GM20431 (cell line): ENCODE results near the gene ANXA10.
"Not testable (repeated sequence)": the region's sequence is repeated elsewhere in the genome, so short reads cannot be mapped to it uniquely, and the experiment has no call there.

ENCODE experiments used
- in situ Hi-C: fragments of 300-500 bp; cut with MseI, MboI; formaldehyde crosslinking; loops from one replicate; pipeline ENCODE4 v1.15.0; 2020; ENCODE audit warnings: low sequenced_read_pairs; ENCODE audit not compliant: unreplicated experiment

The ANXA10 gene

DNA sequence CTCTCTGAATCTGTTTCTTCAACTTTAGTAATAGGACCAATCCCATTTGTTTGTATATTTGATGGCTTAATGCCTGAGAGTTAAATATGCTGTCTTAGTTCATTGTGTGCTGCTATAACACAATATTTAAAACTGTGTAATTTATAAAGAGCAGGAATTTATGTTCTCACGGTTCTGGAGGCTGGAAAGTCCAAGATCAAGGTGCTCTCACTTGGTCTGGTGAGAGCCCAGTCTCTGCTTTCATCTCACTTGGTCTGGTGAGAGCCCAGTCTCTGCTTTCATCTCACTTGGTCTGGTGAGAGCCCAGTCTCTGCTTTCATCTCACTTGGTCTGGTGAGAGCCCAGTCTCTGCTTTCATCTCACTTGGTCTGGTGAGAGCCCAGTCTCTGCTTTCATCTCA lies 20.7 kb downstream of the ANXA10 start:
- in situ Hi-C loops = not testable (repeated sequence)

DNA sequence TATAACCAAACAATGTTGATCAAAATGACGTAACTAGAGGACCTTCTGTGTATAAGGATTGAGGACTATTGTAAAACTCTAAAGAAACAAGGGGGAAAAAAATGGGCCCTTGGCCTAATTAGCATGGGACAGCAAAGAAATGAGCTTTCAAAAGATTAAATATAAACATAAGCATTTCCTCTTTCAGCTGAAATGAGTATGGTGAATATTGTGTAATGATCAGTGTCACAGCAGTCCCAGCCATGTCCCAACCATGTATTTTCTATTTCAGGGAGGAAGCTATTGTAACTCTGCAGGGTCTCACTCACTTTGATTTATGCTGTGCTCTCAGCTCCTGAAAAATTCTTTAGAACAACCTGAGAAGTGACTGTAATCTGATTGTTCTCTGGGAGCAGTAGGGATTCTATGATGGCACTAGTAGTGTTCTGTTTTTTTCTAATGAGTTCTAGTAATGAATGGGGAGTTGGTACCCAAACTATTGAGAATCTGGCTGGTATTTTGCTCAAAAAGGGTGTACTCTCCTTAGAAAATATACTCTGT lies 25.8 kb downstream of the ANXA10 start:
- in situ Hi-C loops = no loop called here

DNA sequence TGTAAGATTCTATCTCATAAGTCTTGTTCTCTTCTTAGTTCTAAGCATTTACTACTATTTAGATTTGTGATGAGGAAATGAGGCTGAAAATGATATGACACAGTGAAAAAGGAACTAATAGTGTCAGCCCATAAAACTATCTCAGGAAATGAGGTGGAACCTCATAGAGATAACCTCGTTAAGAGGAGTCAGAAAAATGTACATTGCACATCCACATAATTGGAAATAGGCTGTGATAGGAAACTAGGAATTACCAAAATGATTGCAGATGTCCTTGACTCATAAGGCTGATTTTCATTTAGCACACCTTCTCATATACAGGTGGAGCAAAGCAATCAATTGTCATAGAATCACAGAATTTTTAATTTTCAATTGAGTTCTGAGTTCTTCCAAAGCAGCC lies 26.8 kb downstream of the ANXA10 start:
- in situ Hi-C loops = no loop called here

DNA sequence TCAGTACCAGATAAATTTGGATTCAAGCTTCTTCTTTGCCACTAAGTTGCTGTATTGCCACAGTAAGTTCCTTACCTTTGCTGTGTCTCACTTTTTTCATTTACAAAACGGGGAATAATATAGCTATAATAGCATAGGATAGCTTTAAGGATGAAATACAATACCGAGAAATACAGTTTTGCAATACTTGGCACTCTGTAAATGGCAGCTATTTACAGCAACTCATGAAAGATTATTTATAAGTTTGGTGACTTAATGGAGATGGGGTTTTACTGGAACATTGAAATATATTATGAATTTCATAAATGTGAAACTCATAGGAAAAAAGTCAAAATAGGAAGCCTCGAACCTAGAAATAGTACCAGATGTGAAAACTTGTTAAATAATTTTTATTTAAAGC lies 27.6 kb downstream of the ANXA10 start:
- in situ Hi-C loops = no loop called here

DNA sequence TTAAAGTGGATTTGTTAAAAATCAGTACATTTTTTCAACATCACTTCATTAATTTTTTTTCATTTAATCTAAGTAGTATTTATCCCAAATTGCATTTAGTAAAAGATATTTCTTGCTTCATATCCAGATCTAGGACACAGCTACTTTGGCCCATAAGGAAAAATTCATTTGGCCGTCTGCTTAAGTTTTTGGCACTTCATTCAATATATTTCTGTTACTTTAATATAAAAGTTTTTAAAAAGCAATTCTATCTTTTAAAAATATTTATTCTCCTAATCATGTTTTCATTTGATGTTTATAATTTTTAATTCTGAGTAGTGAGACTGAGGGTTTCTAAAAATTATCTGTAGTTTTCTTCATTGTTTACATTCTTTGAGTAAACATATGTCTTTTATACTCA lies 28.5 kb downstream of the ANXA10 start:
- in situ Hi-C loops = no loop called here

DNA sequence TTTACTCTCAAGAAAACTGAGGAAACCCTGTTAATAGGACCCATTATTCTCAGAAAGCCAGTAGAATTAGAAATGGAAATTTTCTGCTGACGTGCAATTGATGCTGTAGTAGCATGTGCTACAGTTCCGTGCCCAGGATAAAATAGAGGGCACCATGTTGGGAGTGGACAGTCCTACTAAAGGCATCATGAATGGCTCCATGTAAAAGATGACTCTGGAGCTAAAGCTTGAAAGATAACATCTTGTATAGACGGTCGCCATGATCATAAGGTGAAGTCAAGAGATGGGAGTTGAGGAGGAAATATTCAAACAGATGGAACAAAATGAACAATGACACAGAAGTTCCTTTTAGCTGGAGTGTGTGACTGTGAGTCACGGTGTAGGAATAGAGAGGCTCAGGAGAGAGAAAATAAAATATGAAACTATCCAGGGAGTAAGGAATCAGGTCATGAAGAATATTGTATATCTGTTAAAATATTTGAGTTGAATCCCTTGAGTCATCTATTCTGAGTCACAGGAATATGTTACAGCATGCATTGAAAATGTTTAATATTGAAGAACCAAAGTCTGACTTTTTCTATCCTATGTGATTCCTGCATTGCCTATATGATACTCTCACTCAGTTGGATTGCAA lies 31.8 kb downstream of the ANXA10 start:
- in situ Hi-C loops = no loop called here

DNA sequence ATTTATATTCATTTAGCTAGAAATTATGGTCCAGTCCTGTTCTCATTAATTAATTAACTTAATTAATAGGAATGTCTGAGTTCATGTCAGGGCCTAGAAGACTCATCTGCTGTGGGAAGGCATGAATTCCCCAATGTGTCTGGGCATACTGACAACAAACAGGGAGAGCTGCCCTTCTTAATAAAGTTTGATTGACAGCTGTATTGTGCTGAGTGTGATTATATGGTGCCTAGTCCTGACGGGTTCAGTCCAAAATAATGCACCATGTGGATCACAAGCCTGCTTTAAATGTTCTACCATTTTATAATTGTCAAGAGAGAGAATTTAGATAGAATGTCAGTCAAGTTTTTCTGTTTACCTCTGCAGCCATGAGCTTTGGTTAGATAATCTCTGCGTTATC lies 34.6 kb downstream of the ANXA10 start:
- in situ Hi-C loops = no loop called here

DNA sequence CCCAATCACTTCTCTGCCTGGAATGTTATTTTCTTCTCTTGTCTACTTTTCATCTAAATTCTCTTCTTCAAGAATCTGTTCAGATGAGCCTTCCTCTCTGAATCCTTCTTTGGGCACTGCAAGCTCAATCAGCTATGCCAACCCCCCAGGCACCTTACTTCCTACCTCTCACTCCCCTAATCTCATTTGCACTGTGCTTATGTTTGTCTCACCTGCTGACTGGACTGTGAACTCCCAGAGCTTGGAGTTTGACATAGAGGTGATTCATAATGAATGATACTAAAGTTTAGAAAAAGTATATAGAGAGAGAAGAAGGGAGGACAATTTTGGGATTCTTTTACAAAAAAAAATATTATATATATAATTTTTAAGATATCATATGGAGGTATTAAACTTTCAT lies 36.3 kb downstream of the ANXA10 start:
- in situ Hi-C loops = no loop called here

DNA sequence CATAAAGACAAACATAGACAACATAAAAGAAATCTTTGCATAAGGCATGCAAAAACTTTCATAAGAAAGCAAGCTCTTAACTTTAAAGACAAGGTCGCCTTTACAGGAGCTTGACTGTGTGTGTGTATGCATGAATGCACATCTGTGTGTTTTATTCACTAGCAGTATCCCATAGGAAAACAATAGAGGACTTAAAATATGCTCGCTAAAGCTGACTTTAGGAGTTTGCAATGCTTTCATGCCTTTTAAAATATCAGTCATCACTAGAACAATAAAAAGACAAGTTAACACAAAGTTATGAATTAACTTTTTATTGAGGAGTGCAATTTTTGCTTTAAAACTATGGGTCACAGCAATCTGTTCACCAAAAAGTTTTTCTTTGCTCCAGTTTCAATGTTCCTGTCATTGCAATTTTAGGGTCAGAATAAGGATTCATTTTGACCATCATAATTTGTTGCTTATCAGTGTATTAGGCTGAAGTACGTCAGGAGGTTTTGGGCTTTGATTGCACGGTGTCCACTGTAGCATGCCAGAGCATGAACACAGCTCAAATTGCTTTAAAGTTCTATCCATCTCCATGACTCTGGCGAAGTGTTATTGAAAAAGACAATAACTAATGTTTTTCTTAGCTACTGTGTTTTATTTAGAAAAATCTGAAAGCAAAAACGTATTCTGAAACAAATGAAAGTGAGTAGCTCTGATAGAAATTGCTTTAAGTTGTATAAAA lies 36.9 kb downstream of the ANXA10 start:
- in situ Hi-C loops = no loop called here

DNA sequence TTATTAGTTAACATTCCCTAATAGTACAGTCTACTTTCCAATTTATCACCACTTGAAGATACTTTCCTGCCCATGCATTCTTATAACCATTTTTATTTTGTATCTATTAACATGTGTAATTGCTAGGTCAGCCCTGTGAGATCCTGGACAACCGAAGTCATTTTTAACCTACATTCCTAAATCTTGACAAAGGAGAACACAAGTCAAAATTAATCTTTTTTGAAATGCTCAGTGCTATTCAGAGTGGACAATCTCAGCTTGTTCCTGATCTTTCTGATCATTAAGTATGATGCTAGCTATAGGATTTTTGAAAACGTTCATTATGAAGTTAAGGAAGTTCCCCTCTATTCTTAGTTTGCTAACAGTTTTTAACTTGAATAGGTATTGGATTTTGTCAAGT lies 37.5 kb downstream of the ANXA10 start:
- in situ Hi-C loops = no loop called here

DNA sequence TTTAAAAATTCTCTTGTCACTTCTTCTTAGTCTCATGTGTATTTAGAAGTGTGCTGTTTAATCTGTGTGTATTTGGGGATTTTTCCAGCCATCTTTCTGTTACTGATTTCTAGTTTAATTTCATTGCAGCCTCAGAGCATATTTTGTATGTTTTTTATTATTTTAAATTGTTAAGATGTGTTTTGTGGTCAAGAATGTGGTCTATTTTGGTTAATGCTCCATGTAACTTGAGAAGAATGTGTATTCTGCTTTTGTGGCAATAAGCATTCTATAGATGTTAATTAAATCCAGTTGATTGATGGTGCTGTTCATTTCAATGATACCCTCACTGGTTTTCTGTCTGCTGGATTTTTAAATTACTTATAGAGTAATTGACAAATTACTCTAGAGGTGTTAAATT lies 38.9 kb downstream of the ANXA10 start:
- in situ Hi-C loops = no loop called here

DNA sequence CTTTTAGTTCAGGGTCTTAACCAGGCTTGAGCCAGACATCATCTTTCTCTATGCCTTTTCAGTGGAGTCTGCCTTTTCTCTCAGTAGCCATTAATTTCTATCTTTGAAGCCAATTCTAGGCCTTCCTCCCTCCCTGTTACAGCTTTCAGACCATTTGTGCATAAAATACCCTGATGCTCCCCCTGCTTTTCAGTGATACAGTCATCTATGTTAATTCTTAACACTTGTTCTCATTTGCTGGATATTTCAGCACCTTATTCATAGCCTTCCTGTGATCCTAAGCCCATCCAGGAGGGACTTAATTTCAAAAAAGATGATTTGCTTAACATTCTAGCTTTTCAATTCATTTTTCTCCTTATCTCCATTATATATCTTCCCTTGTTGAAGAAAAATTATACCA lies 42.3 kb downstream of the ANXA10 start:
- in situ Hi-C loops = no loop called here

DNA sequence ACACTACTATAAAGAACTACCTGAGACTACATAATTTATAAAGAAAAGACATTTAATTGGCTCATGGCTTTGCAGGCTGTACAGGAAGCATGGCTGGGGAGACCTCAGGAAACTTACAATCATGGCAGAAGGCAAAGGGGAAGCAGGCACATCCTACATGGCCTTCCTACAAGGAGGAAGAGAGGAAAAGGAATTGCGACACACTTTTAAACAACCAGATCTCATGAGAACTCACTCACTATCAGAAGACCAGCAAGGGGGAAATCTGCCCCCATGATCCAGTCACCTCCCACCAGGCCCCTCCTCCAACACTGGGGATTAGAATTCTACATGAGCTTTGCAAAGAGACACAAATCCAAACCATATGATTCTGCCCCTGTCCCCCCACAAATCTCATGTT lies 43.5 kb downstream of the ANXA10 start:
- in situ Hi-C loops = not testable (repeated sequence)

DNA sequence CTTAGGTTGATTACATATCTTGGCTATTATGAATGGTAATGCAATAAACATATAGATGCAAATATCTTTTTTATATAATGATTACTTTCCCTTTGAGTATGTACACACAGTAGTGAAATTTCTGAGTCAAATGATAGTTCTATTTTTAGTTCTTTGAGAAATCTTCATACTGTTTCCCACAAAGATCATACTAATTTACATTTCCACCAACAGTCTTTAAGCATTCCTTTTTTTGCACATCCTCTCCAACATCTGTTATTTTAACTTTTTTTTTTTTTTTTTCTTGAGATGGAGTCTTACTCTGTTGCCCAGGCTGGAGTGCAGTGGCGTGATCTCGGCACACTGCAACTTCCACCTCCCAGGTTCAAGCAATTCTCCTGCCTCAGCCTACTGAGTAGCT lies 45.4 kb downstream of the ANXA10 start:
- in situ Hi-C loops = not testable (repeated sequence)

DNA sequence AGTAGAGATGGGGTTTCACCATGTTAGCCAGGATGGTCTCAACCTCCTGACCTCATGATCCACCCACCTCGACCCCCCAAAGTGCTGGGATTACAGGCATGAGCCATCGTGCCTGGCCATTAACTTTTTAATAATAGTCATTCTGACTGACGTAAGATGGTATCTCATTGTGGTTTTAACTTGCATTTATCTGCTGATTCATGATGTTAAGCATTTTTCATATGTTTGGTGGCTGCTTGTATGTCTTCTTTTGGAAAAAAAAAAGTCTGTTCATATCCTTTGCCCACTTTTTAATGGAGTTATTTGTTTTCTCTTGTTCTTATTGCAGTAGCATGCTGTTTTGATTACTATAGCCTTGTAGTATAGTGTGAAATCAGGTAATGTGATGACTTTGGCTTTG lies 45.8 kb downstream of the ANXA10 start:
- in situ Hi-C loops = no loop called here

DNA sequence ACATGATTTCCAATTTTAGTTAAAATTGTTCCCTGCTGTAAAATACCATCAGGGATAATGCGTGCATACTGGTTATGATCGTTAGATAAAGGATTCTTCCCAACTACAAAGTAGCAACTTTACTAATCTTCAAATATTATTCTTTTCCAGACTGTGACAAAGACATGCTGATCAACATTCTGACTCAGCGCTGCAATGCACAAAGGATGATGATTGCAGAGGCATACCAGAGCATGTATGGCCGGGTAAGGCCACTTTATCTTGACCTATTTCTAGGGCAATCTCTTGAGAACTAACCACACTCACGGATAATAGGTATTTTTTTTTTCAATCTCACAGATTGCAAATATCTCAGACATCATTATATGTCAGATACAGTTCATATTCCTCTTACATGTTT lies 47.0 kb downstream of the ANXA10 start:
- in situ Hi-C loops = no loop called here

DNA sequence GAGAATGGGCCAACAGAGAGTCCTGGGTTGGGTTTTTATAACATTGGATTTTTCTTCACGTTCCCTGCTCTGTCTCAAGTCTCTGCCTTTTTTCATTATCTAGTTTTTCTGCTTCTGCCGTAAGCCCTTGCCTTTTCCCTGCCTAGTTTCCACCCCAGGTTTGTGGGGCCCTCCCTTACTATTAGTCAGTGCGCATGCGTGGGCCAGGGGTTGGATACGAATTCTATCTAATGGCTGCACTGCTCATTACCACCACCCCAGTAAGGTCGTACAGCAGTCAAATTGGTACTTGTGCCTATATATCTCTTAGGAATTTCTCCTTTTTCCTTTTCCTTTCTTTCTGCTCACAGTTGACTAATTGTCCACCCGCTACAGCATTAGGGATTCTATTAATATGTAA lies 49.4 kb downstream of the ANXA10 start:
- in situ Hi-C loops = no loop called here

DNA sequence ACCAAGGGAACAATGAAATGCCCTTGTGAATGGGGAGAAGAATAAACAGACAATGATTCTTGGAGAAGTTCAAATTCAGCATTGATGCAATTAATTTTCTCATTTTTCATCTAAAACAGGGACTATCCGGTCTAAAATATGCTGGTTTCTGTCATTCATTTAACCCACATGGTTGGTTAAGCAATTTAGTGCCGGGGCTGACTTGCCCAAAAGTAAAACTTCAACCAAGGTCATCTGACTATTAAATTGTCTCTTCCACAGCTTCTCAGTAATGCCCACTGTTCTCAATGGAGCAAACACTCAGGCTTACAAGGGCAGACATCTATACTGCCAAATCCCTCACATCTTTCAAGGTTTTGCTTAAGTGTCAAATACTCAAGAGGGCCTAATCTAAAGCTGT lies 51.3 kb downstream of the ANXA10 start:
- in situ Hi-C loops = no loop called here

DNA sequence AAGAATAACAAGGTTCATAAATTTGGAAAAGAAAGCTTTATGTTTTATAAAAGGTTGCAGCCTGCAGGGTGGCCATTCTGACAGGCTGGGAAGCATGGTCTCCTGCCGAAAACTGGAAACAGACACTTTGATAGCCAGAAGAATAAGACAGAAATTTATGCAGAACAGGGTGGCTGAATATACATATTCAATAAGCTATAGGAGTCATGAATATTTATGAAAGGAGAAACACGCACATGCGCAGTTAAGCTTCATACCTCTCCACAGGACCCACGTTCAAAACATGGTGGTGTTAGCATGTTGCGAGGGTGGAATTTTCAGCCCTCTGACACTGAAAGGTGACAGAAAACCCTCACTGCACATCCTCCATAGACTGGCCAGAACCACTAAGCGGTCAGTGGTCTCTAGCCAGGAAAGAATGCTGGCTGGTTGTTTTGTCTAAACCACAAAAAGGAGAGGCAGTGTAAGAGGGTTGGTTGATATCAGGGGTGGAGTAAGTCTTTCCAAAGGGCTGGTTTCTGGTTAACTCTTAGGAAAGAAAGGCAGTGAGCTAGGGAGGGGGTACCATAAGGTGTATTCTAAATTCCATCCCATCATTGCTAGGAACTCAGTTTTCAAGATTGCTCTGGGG lies 58.2 kb downstream of the ANXA10 start:
- in situ Hi-C loops = no loop called here

DNA sequence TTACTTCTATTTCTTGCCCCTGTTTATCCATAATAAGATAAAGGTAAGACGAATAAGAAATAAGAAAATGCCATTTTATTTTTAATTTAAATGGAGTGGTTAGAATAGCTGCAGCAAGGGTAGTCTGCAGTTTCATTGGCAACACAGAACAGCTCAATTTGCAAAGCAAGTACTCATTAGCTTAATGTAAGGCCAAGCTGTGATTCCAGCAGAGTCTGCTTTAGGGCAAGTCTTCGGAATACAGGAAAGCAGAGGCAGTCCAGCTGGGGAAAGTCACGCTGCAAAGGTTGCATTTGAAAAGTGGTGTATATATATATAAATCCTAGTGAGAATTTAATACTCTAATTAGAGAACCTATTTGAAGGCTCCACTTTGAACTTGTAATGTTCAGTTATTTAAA lies 59.0 kb downstream of the ANXA10 start:
- in situ Hi-C loops = no loop called here

DNA sequence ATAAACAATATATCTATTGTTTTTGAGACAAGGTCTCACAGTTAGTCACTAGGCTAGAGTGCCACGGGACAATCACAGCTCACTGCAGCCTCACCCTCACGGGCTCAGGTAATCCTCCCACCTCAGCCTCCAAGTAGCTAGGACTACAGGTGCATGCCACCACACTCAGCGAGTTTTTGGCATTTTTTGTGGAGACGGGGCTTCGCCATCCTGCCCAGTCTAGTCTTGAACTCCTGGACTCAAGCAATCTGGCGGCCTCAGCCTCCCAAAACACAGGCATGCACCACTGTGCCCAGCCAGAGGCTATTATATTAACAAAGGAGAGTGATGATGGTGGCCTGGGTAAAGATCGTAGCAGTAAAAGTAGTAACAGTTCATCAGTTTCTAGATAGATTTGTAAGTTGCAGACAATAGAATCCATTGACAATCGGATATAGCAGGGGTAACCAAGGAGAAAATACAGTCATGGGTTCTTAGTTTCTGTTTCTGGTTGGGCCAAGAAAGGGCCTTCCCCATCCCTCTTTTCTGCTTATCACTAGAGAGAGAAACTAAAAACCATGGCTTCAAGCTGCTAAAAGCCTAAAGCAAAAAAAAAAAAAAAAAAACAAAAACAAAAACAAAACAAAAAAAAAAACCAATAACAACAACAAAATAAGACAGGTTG lies 60.6 kb downstream of the ANXA10 start:
- in situ Hi-C loops = no loop called here
